ENCODE results near the gene NHERF2.

NHERF2 gene

GRCh38 chr16:2083409-2083808 lies 56.7 kb downstream of the NHERF2 start:
- no peaks in the 10 kb centered on the region for H3K9me3 ChIP-seq (ENCODE audit: control insufficient read depth in 1 of 2, low read length in 2 of 2)
- no peak overlapping the region for H3K27ac ChIP-seq (ENCODE audit: low read length)
- H3K4me3 ChIP-seq (ENCODE audit: low read depth in 1 of 2, low read length in 2 of 2): no peak overlapping the region
- H3K4me1 ChIP-seq (ENCODE audit: control insufficient read depth in 1 of 2, insufficient read depth in 2 of 2, low read length in 2 of 2): peaks cover 0 to 29% of the 10 kb centered on the region in 2 donors
- no peaks in the 10 kb centered on the region for H3K27me3 ChIP-seq (ENCODE audit: low read depth, low read length)
- H3K36me3 ChIP-seq (ENCODE audit: control insufficient read depth in 1 of 2, insufficient read depth in 2 of 2, low read length in 2 of 2): peaks cover 0 to 92% of the 10 kb centered on the region in 2 donors

GRCh38 chr16:2083876-2084780 lies 57.4 kb downstream of the NHERF2 start:
- no peaks in the 10 kb centered on the region for H3K9me3 ChIP-seq (ENCODE audit: control insufficient read depth in 1 of 2, low read length in 2 of 2)
- H3K27ac ChIP-seq (ENCODE audit: low read length): no peak overlapping the region
- H3K4me3 ChIP-seq (ENCODE audit: low read depth in 1 of 2, low read length in 2 of 2): no peak overlapping the region
- no peaks in the 10 kb centered on the region for H3K27me3 ChIP-seq (ENCODE audit: low read depth, low read length)
- H3K36me3 ChIP-seq (ENCODE audit: control insufficient read depth in 1 of 2, insufficient read depth in 2 of 2, low read length in 2 of 2): peaks cover 0 to 92% of the 10 kb centered on the region in 2 donors
- H3K4me1 ChIP-seq (ENCODE audit: control insufficient read depth in 1 of 2, insufficient read depth in 2 of 2, low read length in 2 of 2): peaks cover 0 to 29% of the 10 kb centered on the region in 2 donors

- Histone ChIP-seq H3K9me3 (ENCODE audit: control insufficient read depth in 1 of 2, low read length in 2 of 2) (no peaks in the 10 kb centered on the region), H3K27me3 (ENCODE audit: low read depth, low read length) (no peaks in the 10 kb centered on the region), H3K36me3 (ENCODE audit: control insufficient read depth in 1 of 2, insufficient read depth in 2 of 2, low read length in 2 of 2) (peaks cover 0 to 92% of the 10 kb centered on the region in 2 donors), H3K27ac (ENCODE audit: low read length) (no peak overlapping the region), H3K4me1 (ENCODE audit: control insufficient read depth in 1 of 2, insufficient read depth in 2 of 2, low read length in 2 of 2) (peaks cover 0 to 29% of the 10 kb centered on the region in 2 donors), H3K4me3 (ENCODE audit: low read depth in 1 of 2, low read length in 2 of 2) (no peak overlapping the region)
Measured at GRCh38 chr16:2084895-2085625, 58.4 kb downstream of the NHERF2 start.

GRCh38 chr16:2085669-2086068 lies 59.0 kb downstream of the NHERF2 start:
- Histone ChIP-seq H3K4me1 (ENCODE audit: control insufficient read depth in 1 of 2, insufficient read depth in 2 of 2, low read length in 2 of 2) (peaks cover 0 to 29% of the 10 kb centered on the region in 2 donors), H3K27ac (ENCODE audit: low read length) (no peak overlapping the region), H3K27me3 (ENCODE audit: low read depth, low read length) (no peaks in the 10 kb centered on the region), H3K9me3 (ENCODE audit: control insufficient read depth in 1 of 2, low read length in 2 of 2) (no peaks in the 10 kb centered on the region), H3K36me3 (ENCODE audit: control insufficient read depth in 1 of 2, insufficient read depth in 2 of 2, low read length in 2 of 2) (peaks cover 0 to 93% of the 10 kb centered on the region in 2 donors), H3K4me3 (ENCODE audit: low read depth in 1 of 2, low read length in 2 of 2) (no peak overlapping the region)

GRCh38 chr16:2086106-2086742 lies 59.5 kb downstream of the NHERF2 start:
- peaks cover 0 to 27% of the 10 kb centered on the region in 2 donors for H3K4me1 ChIP-seq (ENCODE audit: control insufficient read depth in 1 of 2, insufficient read depth in 2 of 2, low read length in 2 of 2)
- no peaks in the 10 kb centered on the region for H3K27me3 ChIP-seq (ENCODE audit: low read depth, low read length)
- no peak overlapping the region for H3K27ac ChIP-seq (ENCODE audit: low read length)
- H3K9me3 ChIP-seq (ENCODE audit: control insufficient read depth in 1 of 2, low read length in 2 of 2): no peaks in the 10 kb centered on the region
- no peak overlapping the region for H3K4me3 ChIP-seq (ENCODE audit: low read depth in 1 of 2, low read length in 2 of 2)
- H3K36me3 ChIP-seq (ENCODE audit: control insufficient read depth in 1 of 2, insufficient read depth in 2 of 2, low read length in 2 of 2): peaks cover 0 to 90% of the 10 kb centered on the region in 2 donors

GRCh38 chr16:2086812-2087747 lies 60.4 kb downstream of the NHERF2 start:
- peaks cover 0 to 27% of the 10 kb centered on the region in 2 donors for H3K4me1 ChIP-seq (ENCODE audit: control insufficient read depth in 1 of 2, insufficient read depth in 2 of 2, low read length in 2 of 2)
- H3K9me3 ChIP-seq (ENCODE audit: control insufficient read depth in 1 of 2, low read length in 2 of 2): no peaks in the 10 kb centered on the region
- H3K36me3 ChIP-seq (ENCODE audit: control insufficient read depth in 1 of 2, insufficient read depth in 2 of 2, low read length in 2 of 2): peaks cover 0 to 88% of the 10 kb centered on the region in 2 donors
- H3K4me3 ChIP-seq (ENCODE audit: low read depth in 1 of 2, low read length in 2 of 2): no peak overlapping the region
- no peaks in the 10 kb centered on the region for H3K27me3 ChIP-seq (ENCODE audit: low read depth, low read length)
- H3K27ac ChIP-seq (ENCODE audit: low read length): no peak overlapping the region

- no peak overlapping the region for H3K4me3 ChIP-seq (ENCODE audit: low read depth in 1 of 2, low read length in 2 of 2)
- peaks cover 0 to 88% of the 10 kb centered on the region in 2 donors for H3K36me3 ChIP-seq (ENCODE audit: control insufficient read depth in 1 of 2, insufficient read depth in 2 of 2, low read length in 2 of 2)
- H3K27me3 ChIP-seq (ENCODE audit: low read depth, low read length): no peaks in the 10 kb centered on the region
- peaks cover 0 to 27% of the 10 kb centered on the region in 2 donors for H3K4me1 ChIP-seq (ENCODE audit: control insufficient read depth in 1 of 2, insufficient read depth in 2 of 2, low read length in 2 of 2)
- no peak overlapping the region for H3K27ac ChIP-seq (ENCODE audit: low read length)
- no peaks in the 10 kb centered on the region for H3K9me3 ChIP-seq (ENCODE audit: control insufficient read depth in 1 of 2, low read length in 2 of 2)
Measured at GRCh38 chr16:2087748-2088631, 61.3 kb downstream of the NHERF2 start.
